ENCODE results near the gene ADGRV1. TPM values are rescaled to one million over a fixed set of nuclear protein-coding genes. Genes with fewer than 3 reads are reported as not detected.

Gene ADGRV1
- total and polyA plus RNA-seq, 2 donors: 2.2 to 5.1 TPM

- Histone ChIP-seq H3K4me3 (ENCODE audit: low read length in 2 of 2) (no peak overlapping the region), H3K9me3 (ENCODE audit: control insufficient read depth in 2 of 2, insufficient read depth in 1 of 2, low read length in 1 of 2) (no peaks in the 10 kb centered on the region), H3K4me1 (ENCODE audit: control insufficient read depth in 2 of 2, insufficient read depth in 2 of 2, low read length in 2 of 2) (no peaks in the 10 kb centered on the region), H3K27me3 (ENCODE audit: control insufficient read depth in 2 of 2, insufficient read depth in 1 of 2, low read length in 1 of 2) (no peaks in the 10 kb centered on the region), H3K36me3 (ENCODE audit: control insufficient read depth in 2 of 2, insufficient read depth in 2 of 2, low read length in 1 of 2) (no peaks in the 10 kb centered on the region), H3K27ac (ENCODE audit: low read depth in 1 of 2, low read length in 1 of 2) (no peak overlapping the region)
- DNase-seq (ENCODE audit: low read depth in 6 of 9, low spot score in 9 of 9): no peak
- 98% methylated on average over 4 of the region's 4 CpGs for WGBS
Observed at GRCh38 chr5:91119217-91119616, 560.6 kb downstream of the ADGRV1 start.

GRCh38 chr5:91119981-91120850, 561.6 kb downstream of the ADGRV1 start:
- no peak overlapping the region for H3K27ac ChIP-seq (ENCODE audit: low read depth in 1 of 2, low read length in 1 of 2)
- H3K4me3 ChIP-seq (ENCODE audit: low read length in 2 of 2): no peak overlapping the region
- H3K36me3 ChIP-seq (ENCODE audit: control insufficient read depth in 2 of 2, insufficient read depth in 2 of 2, low read length in 1 of 2): no peaks in the 10 kb centered on the region
- no peaks in the 10 kb centered on the region for H3K4me1 ChIP-seq (ENCODE audit: control insufficient read depth in 2 of 2, insufficient read depth in 2 of 2, low read length in 2 of 2)
- DNase-seq (ENCODE audit: low read depth in 6 of 9, low spot score in 9 of 9): no peak
- H3K27me3 ChIP-seq (ENCODE audit: control insufficient read depth in 2 of 2, insufficient read depth in 1 of 2, low read length in 1 of 2): no peaks in the 10 kb centered on the region
- H3K9me3 ChIP-seq (ENCODE audit: control insufficient read depth in 2 of 2, insufficient read depth in 1 of 2, low read length in 1 of 2): no peaks in the 10 kb centered on the region
- 97% methylated on average over 6 of the region's 6 CpGs for WGBS

GRCh38 chr5:91121347-91121993, 562.9 kb downstream of the ADGRV1 start:
- no peak overlapping the region for H3K4me3 ChIP-seq (ENCODE audit: low read length in 2 of 2)
- DNase-seq (ENCODE audit: low read depth in 6 of 9, low spot score in 9 of 9): no peak
- H3K9me3 ChIP-seq (ENCODE audit: control insufficient read depth in 2 of 2, insufficient read depth in 1 of 2, low read length in 1 of 2): no peaks in the 10 kb centered on the region
- 95% methylated on average over 7 of the region's 7 CpGs for WGBS
- H3K27ac ChIP-seq (ENCODE audit: low read depth in 1 of 2, low read length in 1 of 2): peak overlapping the region in 1 of 2 donors; percentile 9
- H3K4me1 ChIP-seq (ENCODE audit: control insufficient read depth in 2 of 2, insufficient read depth in 2 of 2, low read length in 2 of 2): no peaks in the 10 kb centered on the region
- no peaks in the 10 kb centered on the region for H3K27me3 ChIP-seq (ENCODE audit: control insufficient read depth in 2 of 2, insufficient read depth in 1 of 2, low read length in 1 of 2)
- H3K36me3 ChIP-seq (ENCODE audit: control insufficient read depth in 2 of 2, insufficient read depth in 2 of 2, low read length in 1 of 2): no peaks in the 10 kb centered on the region

- 98% methylated on average over 2 of the region's 2 CpGs for WGBS
- H3K27me3 ChIP-seq (ENCODE audit: control insufficient read depth in 2 of 2, insufficient read depth in 1 of 2, low read length in 1 of 2): no peaks in the 10 kb centered on the region
- no peaks in the 10 kb centered on the region for H3K4me1 ChIP-seq (ENCODE audit: control insufficient read depth in 2 of 2, insufficient read depth in 2 of 2, low read length in 2 of 2)
- no peak overlapping the region for H3K27ac ChIP-seq (ENCODE audit: low read depth in 1 of 2, low read length in 1 of 2)
- H3K4me3 ChIP-seq (ENCODE audit: low read length in 2 of 2): no peak overlapping the region
- no peaks in the 10 kb centered on the region for H3K9me3 ChIP-seq (ENCODE audit: control insufficient read depth in 2 of 2, insufficient read depth in 1 of 2, low read length in 1 of 2)
- no peaks in the 10 kb centered on the region for H3K36me3 ChIP-seq (ENCODE audit: control insufficient read depth in 2 of 2, insufficient read depth in 2 of 2, low read length in 1 of 2)
- DNase-seq (ENCODE audit: low read depth in 6 of 9, low spot score in 9 of 9): no peak
Observed at GRCh38 chr5:91122651-91123050, 564.1 kb downstream of the ADGRV1 start.

GRCh38 chr5:91123291-91123690, 564.7 kb downstream of the ADGRV1 start:
- Histone ChIP-seq H3K27me3 (ENCODE audit: control insufficient read depth in 2 of 2, insufficient read depth in 1 of 2, low read length in 1 of 2) (no peaks in the 10 kb centered on the region), H3K36me3 (ENCODE audit: control insufficient read depth in 2 of 2, insufficient read depth in 2 of 2, low read length in 1 of 2) (no peaks in the 10 kb centered on the region), H3K4me3 (ENCODE audit: low read length in 2 of 2) (no peak overlapping the region), H3K4me1 (ENCODE audit: control insufficient read depth in 2 of 2, insufficient read depth in 2 of 2, low read length in 2 of 2) (no peaks in the 10 kb centered on the region), H3K27ac (ENCODE audit: low read depth in 1 of 2, low read length in 1 of 2) (no peak overlapping the region), H3K9me3 (ENCODE audit: control insufficient read depth in 2 of 2, insufficient read depth in 1 of 2, low read length in 1 of 2) (no peaks in the 10 kb centered on the region)
- DNase-seq (ENCODE audit: low read depth in 6 of 9, low spot score in 9 of 9): no peak
- WGBS: 64% methylated on average over 3 of the region's 3 CpGs

- no peaks in the 10 kb centered on the region for H3K4me1 ChIP-seq (ENCODE audit: control insufficient read depth in 2 of 2, insufficient read depth in 2 of 2, low read length in 2 of 2)
- no peaks in the 10 kb centered on the region for H3K36me3 ChIP-seq (ENCODE audit: control insufficient read depth in 2 of 2, insufficient read depth in 2 of 2, low read length in 1 of 2)
- no peak for DNase-seq (ENCODE audit: low read depth in 6 of 9, low spot score in 9 of 9)
- H3K4me3 ChIP-seq (ENCODE audit: low read length in 2 of 2): no peak overlapping the region
- no peak overlapping the region for H3K27ac ChIP-seq (ENCODE audit: low read depth in 1 of 2, low read length in 1 of 2)
- H3K9me3 ChIP-seq (ENCODE audit: control insufficient read depth in 2 of 2, insufficient read depth in 1 of 2, low read length in 1 of 2): no peaks in the 10 kb centered on the region
- no peaks in the 10 kb centered on the region for H3K27me3 ChIP-seq (ENCODE audit: control insufficient read depth in 2 of 2, insufficient read depth in 1 of 2, low read length in 1 of 2)
- WGBS: 83% methylated on average over 4 of the region's 4 CpGs
Observed at GRCh38 chr5:91123901-91124300, 565.3 kb downstream of the ADGRV1 start.

- H3K27me3 ChIP-seq (ENCODE audit: control insufficient read depth in 2 of 2, insufficient read depth in 1 of 2, low read length in 1 of 2): no peaks in the 10 kb centered on the region
- H3K27ac ChIP-seq (ENCODE audit: low read depth in 1 of 2, low read length in 1 of 2): no peak overlapping the region
- no peaks in the 10 kb centered on the region for H3K36me3 ChIP-seq (ENCODE audit: control insufficient read depth in 2 of 2, insufficient read depth in 2 of 2, low read length in 1 of 2)
- no peak for DNase-seq (ENCODE audit: low read depth in 6 of 9, low spot score in 9 of 9)
- no peaks in the 10 kb centered on the region for H3K4me1 ChIP-seq (ENCODE audit: control insufficient read depth in 2 of 2, insufficient read depth in 2 of 2, low read length in 2 of 2)
- no peak overlapping the region for H3K4me3 ChIP-seq (ENCODE audit: low read length in 2 of 2)
- H3K9me3 ChIP-seq (ENCODE audit: control insufficient read depth in 2 of 2, insufficient read depth in 1 of 2, low read length in 1 of 2): no peaks in the 10 kb centered on the region
- 99% methylated on average over 1 of the region's 1 CpG for WGBS
Observed at GRCh38 chr5:91125916-91126315, 567.3 kb downstream of the ADGRV1 start.

GRCh38 chr5:91126448-91126847, 567.9 kb downstream of the ADGRV1 start:
- H3K36me3 ChIP-seq (ENCODE audit: control insufficient read depth in 2 of 2, insufficient read depth in 2 of 2, low read length in 1 of 2): no peaks in the 10 kb centered on the region
- H3K9me3 ChIP-seq (ENCODE audit: control insufficient read depth in 2 of 2, insufficient read depth in 1 of 2, low read length in 1 of 2): no peaks in the 10 kb centered on the region
- H3K4me3 ChIP-seq (ENCODE audit: low read length in 2 of 2): no peak overlapping the region
- WGBS: 92% methylated on average over 1 of the region's 1 CpG
- H3K27me3 ChIP-seq (ENCODE audit: control insufficient read depth in 2 of 2, insufficient read depth in 1 of 2, low read length in 1 of 2): no peaks in the 10 kb centered on the region
- DNase-seq (ENCODE audit: low read depth in 6 of 9, low spot score in 9 of 9): no peak
- H3K4me1 ChIP-seq (ENCODE audit: control insufficient read depth in 2 of 2, insufficient read depth in 2 of 2, low read length in 2 of 2): no peaks in the 10 kb centered on the region
- peak overlapping the region in 1 of 2 donors; percentile 33 for H3K27ac ChIP-seq (ENCODE audit: low read depth in 1 of 2, low read length in 1 of 2)

- Histone ChIP-seq H3K27ac (ENCODE audit: low read depth in 1 of 2, low read length in 1 of 2) (peak overlapping the region in 1 of 2 donors; percentile 19), H3K4me1 (ENCODE audit: control insufficient read depth in 2 of 2, insufficient read depth in 2 of 2, low read length in 2 of 2) (no peaks in the 10 kb centered on the region), H3K27me3 (ENCODE audit: control insufficient read depth in 2 of 2, insufficient read depth in 1 of 2, low read length in 1 of 2) (no peaks in the 10 kb centered on the region), H3K36me3 (ENCODE audit: control insufficient read depth in 2 of 2, insufficient read depth in 2 of 2, low read length in 1 of 2) (no peaks in the 10 kb centered on the region), H3K4me3 (ENCODE audit: low read length in 2 of 2) (no peak overlapping the region), H3K9me3 (ENCODE audit: control insufficient read depth in 2 of 2, insufficient read depth in 1 of 2, low read length in 1 of 2) (no peaks in the 10 kb centered on the region)
- DNase-seq (ENCODE audit: low read depth in 6 of 9, low spot score in 9 of 9): no peak
- WGBS: 97% methylated on average over 2 of the region's 2 CpGs
Observed at GRCh38 chr5:91126888-91127287, 568.3 kb downstream of the ADGRV1 start.
